Hepatocyte (in vitro differentiated cells): ENCODE results near the gene TMEM121. TPM values are rescaled to one million over a fixed set of nuclear protein-coding genes. Genes with fewer than 3 reads are reported as not detected.

ENCODE experiments used
- DNase-seq: peaks from one replicate; pipeline ENCODE4 v3.0.0-alpha.2; 2016; ENCODE audit warnings: low spot score
- H2AFZ ChIP-seq: fragments of 200-600 bp; sonication (generic); 2 replicates; pipeline ENCODE4 v1.6.0; 2016; ENCODE audit warnings: antibody characterized with exemption, mild to moderate bottlenecking
- H3K27ac ChIP-seq: fragments of 200-600 bp; sonication (generic); 2 replicates; pipeline ENCODE4 v1.5.1; 2016; ENCODE audit warnings: mild to moderate bottlenecking
- H3K27me3 ChIP-seq: fragments of 200-600 bp; sonication (generic); 2 replicates; pipeline ENCODE4 v1.6.1; 2016
- H3K36me3 ChIP-seq: fragments of 200-600 bp; sonication (generic); replicated peaks from 2 replicates; pipeline ENCODE4 v1.5.1; 2016; ENCODE audit warnings: low read depth; ENCODE audit not compliant: insufficient read depth
- H3K4me1 ChIP-seq: fragments of 200-600 bp; sonication (generic); 2 replicates; pipeline ENCODE4 v1.5.1; 2016; ENCODE audit warnings: mild to moderate bottlenecking, moderate library complexity; ENCODE audit not compliant: insufficient read depth
- H3K4me2 ChIP-seq: fragments of 200-600 bp; sonication (generic); 2 replicates; pipeline ENCODE4 v1.6.0; 2016
- H3K4me3 ChIP-seq: fragments of 200-600 bp; sonication (generic); 2 replicates; pipeline ENCODE4 v1.5.1; 2016; ENCODE audit warnings: mild to moderate bottlenecking
- H3K79me2 ChIP-seq: fragments of 200-600 bp; sonication (generic); 2 replicates; pipeline ENCODE4 v1.6.0; 2017; ENCODE audit warnings: mild to moderate bottlenecking
- H3K9me2 ChIP-seq: fragments of 200-600 bp; sonication (generic); replicated peaks from 2 replicates; pipeline ENCODE4 v1.6.0; 2017; ENCODE audit warnings: mild to moderate bottlenecking; ENCODE audit not compliant: insufficient read depth
- H3K9me3 ChIP-seq: fragments of 200-600 bp; sonication (generic); 2 replicates; pipeline ENCODE4 v1.5.1; 2016; ENCODE audit warnings: low read depth, mild to moderate bottlenecking
- H4K20me1 ChIP-seq: fragments of 200-600 bp; sonication (generic); 2 replicates; pipeline ENCODE4 v1.6.0; 2016; ENCODE audit warnings: mild to moderate bottlenecking; ENCODE audit not compliant: insufficient read depth, poor library complexity, severe bottlenecking
- EZH2 ChIP-seq: fragments of 200-600 bp; sonication (generic); IDR thresholded peaks from 2 replicates; pipeline ENCODE4 v1.6.1; 2016; ENCODE audit warnings: antibody characterized with exemption, mild to moderate bottlenecking, borderline replicate concordance
- EZH2phosphoT487 ChIP-seq: fragments of 200-600 bp; sonication (generic); IDR thresholded peaks from one replicate; pipeline ENCODE4 v1.6.1; 2018; ENCODE audit warnings: antibody characterized with exemption, mild to moderate bottlenecking, low read depth, moderate library complexity; ENCODE audit not compliant: unreplicated experiment, severe bottlenecking
- WGBS: methylation state at CpG from one replicate; pipeline ENCODE4 v1.1.6; 2016; ENCODE audit warnings: low lambda C conversion rate; ENCODE audit errors: missing lambda C conversion rate; 5-methylcytosine and 5-hydroxymethylcytosine counted together
- polyA plus RNA-seq: library from polyadenylated mRNA; unstranded; fragments of >200 nt; fragmentation: Nextera tagmentation; extraction: Ambion mirVana; gene quantifications from 2 replicates; pipeline ENCODE4 v1.2.1, GENCODE V29; 2016
- total RNA-seq: library from RNA; depleted of rRNA; stranded (reverse); fragments of >200 nt; gene quantifications from 2 replicates; pipeline ENCODE4 v1.2.3, GENCODE V29; 2014
- TF ChIP-seq, protein P1 (sequence below): fragments of 200-600 bp; sonication (generic); IDR thresholded peaks from 2 replicates; pipeline ENCODE4 v1.5.1; 2016; ENCODE audit warnings: antibody characterized with exemption, mild to moderate bottlenecking; ENCODE audit not compliant: poor library complexity

TMEM121 gene
- total and polyA plus RNA-seq, 2 experiments from 2014 or later = 3.0 to 5.8 TPM

DNA sequence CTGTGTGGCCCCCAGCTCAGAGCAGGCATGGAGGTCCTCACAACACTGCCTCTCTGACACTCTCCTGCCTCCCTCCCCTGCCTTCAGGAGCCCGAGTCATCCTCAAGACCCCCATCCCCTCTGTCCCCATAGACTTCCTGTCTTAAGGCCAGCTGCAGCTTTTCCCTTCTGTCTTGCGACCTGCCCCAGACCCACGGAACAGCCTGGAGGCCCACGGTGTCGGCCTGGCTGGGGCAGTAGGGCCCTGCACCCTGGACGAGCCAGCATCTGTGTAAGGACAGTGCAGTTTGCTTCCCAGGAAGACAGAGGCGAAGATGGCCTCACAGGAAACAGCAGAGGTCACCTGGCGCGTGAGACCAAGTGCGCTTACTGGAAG lies 25.7 kb upstream of the TMEM121 start:
- Histone ChIP-seq H3K79me2 (no peaks in the 10 kb centered on the region), H2AFZ (no peak overlapping the region), H3K27ac (no peak overlapping the region), H4K20me1 (no peaks in the 10 kb centered on the region), H3K4me1 (no peaks in the 10 kb centered on the region), H3K27me3 (no peaks in the 10 kb centered on the region), H3K4me2 (no peak overlapping the region), H3K36me3 (no peaks in the 10 kb centered on the region), H3K9me3 (no peaks in the 10 kb centered on the region), H3K4me3 (no peak overlapping the region), H3K9me2 (no peaks in the 10 kb centered on the region)
- no peak for DNase-seq
- 75% methylated on average over 10 of the region's 10 CpGs for WGBS
- TF ChIP-seq, protein P1, sequence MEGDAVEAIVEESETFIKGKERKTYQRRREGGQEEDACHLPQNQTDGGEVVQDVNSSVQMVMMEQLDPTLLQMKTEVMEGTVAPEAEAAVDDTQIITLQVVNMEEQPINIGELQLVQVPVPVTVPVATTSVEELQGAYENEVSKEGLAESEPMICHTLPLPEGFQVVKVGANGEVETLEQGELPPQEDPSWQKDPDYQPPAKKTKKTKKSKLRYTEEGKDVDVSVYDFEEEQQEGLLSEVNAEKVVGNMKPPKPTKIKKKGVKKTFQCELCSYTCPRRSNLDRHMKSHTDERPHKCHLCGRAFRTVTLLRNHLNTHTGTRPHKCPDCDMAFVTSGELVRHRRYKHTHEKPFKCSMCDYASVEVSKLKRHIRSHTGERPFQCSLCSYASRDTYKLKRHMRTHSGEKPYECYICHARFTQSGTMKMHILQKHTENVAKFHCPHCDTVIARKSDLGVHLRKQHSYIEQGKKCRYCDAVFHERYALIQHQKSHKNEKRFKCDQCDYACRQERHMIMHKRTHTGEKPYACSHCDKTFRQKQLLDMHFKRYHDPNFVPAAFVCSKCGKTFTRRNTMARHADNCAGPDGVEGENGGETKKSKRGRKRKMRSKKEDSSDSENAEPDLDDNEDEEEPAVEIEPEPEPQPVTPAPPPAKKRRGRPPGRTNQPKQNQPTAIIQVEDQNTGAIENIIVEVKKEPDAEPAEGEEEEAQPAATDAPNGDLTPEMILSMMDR = no peak
- no peak for TF ChIP-seq EZH2
- TF ChIP-seq EZH2phosphoT487 = no peak

- no peaks in the 10 kb centered on the region for H3K4me1 ChIP-seq
- H3K36me3 ChIP-seq = no peaks in the 10 kb centered on the region
- no peak overlapping the region for H2AFZ ChIP-seq
- no peaks in the 10 kb centered on the region for H4K20me1 ChIP-seq
- no peak overlapping the region for H3K4me2 ChIP-seq
- 90% methylated on average over 13 of the region's 13 CpGs for WGBS
- no peak overlapping the region for H3K27ac ChIP-seq
- TF ChIP-seq, protein P1 = no peak
- no peak for DNase-seq
- no peaks in the 10 kb centered on the region for H3K79me2 ChIP-seq
- no peak overlapping the region for H3K4me3 ChIP-seq
- H3K27me3 ChIP-seq = no peaks in the 10 kb centered on the region
- H3K9me3 ChIP-seq = no peaks in the 10 kb centered on the region
- no peaks in the 10 kb centered on the region for H3K9me2 ChIP-seq
Measured at GRCh38 chr14:105501504-105502291, 24.7 kb upstream of the TMEM121 start.

GRCh38 chr14:105502446-105503295 lies 23.7 kb upstream of the TMEM121 start:
- 87% methylated on average over 14 of the region's 18 CpGs for WGBS
- TF ChIP-seq, protein P1 = no peak
- TF ChIP-seq EZH2 (no peak), EZH2phosphoT487 (no peak)
- H3K27me3 ChIP-seq = no peaks in the 10 kb centered on the region
- no peaks in the 10 kb centered on the region for H3K9me3 ChIP-seq
- H3K79me2 ChIP-seq = no peaks in the 10 kb centered on the region
- no peak overlapping the region for H3K27ac ChIP-seq
- H2AFZ ChIP-seq = no peak overlapping the region
- no peaks in the 10 kb centered on the region for H4K20me1 ChIP-seq
- H3K4me3 ChIP-seq = no peak overlapping the region
- H3K36me3 ChIP-seq = no peaks in the 10 kb centered on the region
- H3K9me2 ChIP-seq = no peaks in the 10 kb centered on the region
- no peaks in the 10 kb centered on the region for H3K4me1 ChIP-seq
- H3K4me2 ChIP-seq = no peak overlapping the region
- no peak for DNase-seq
